GM12801 (cell line): ENCODE results near the gene FBXO31.

ENCODE experiments used
- CTCF ChIP-seq: IDR thresholded peaks from one replicate; pipeline ENCODE4 v1.5.1; 2011; ENCODE audit warnings: control low read depth; ENCODE audit not compliant: insufficient read length; ENCODE audit errors: extremely low read depth

Gene FBXO31

GRCh38 chr16:87332150-87332549 lies 51.4 kb downstream of the FBXO31 start:
- no peak for TF ChIP-seq CTCF

GRCh38 chr16:87331241-87331801 lies 52.3 kb downstream of the FBXO31 start:
- no peak for TF ChIP-seq CTCF

GRCh38 chr16:87330646-87331045 lies 52.9 kb downstream of the FBXO31 start:
- no peak for TF ChIP-seq CTCF

- no peak for TF ChIP-seq CTCF
These were observed 53.3 kb downstream of the FBXO31 start for GRCh38 chr16:87330257-87330624.

GRCh38 chr16:87329436-87330256 lies 53.9 kb downstream of the FBXO31 start:
- no peak for TF ChIP-seq CTCF

GRCh38 chr16:87328846-87329245 lies 54.7 kb downstream of the FBXO31 start:
- TF ChIP-seq CTCF, result no peak

GRCh38 chr16:87327798-87328495 lies 55.6 kb downstream of the FBXO31 start:
- TF ChIP-seq CTCF, result no peak
